Choroid plexus epithelial cell (primary cell): ENCODE results near the gene AGGF1.
A peak's percentile ranks its signal among the peaks of the same experiment; 100 is the strongest.

ENCODE experiments used
- DNase-seq: peaks from one replicate; pipeline ENCODE4 v3.0.0-alpha.2; 2010; ENCODE audit warnings: low read depth
- H3K4me3 ChIP-seq: 2 replicates; pipeline ENCODE4 v1.5.1; 2011; ENCODE audit warnings: low read depth, mild to moderate bottlenecking, control low read depth, low read length, moderate library complexity
- CTCF ChIP-seq: conservative IDR thresholded peaks from 2 replicates; pipeline ENCODE4 v1.5.1; 2011; ENCODE audit warnings: low read depth, mild to moderate bottlenecking, control low read depth, inconsistent platforms, low read length, moderate library complexity

AGGF1 gene

GRCh38 chr5:77083088-77083487, 52.9 kb downstream of the AGGF1 start:
- no peak for DNase-seq
- no peak overlapping the region for H3K4me3 ChIP-seq
- TF ChIP-seq CTCF, result no peak

- no peak for DNase-seq
- H3K4me3 ChIP-seq, result peak overlapping the region; percentile 63
- TF ChIP-seq CTCF, result no peak
These were observed 56.1 kb downstream of the AGGF1 start for GRCh38 chr5:77086368-77086688.

GRCh38 chr5:77086689-77087483, 56.7 kb downstream of the AGGF1 start, which contains the start of gene ZBED3:
Gene ZBED3 (minus strand): TSS chr5:77087285. CDS start chr5:77077878, 9,407 bp downstream.
- peak; percentile 72 for DNase-seq
- peak; percentile 40 for TF ChIP-seq CTCF
- H3K4me3 ChIP-seq, result peak within 1 kb of the TSS; percentile 63

- TF ChIP-seq CTCF, result no peak
- H3K4me3 ChIP-seq, result peak overlapping the region; percentile 63
- DNase-seq, result peak; percentile 95
These were observed 57.5 kb downstream of the AGGF1 start for GRCh38 chr5:77087484-77088261.

- no peak for TF ChIP-seq CTCF
- no peak for DNase-seq
- no peak overlapping the region for H3K4me3 ChIP-seq
These were observed 65.0 kb downstream of the AGGF1 start for GRCh38 chr5:77095189-77095588.

GRCh38 chr5:77101298-77101697, 71.1 kb downstream of the AGGF1 start:
- peak; percentile 49 for DNase-seq
- TF ChIP-seq CTCF, result no peak
- no peak overlapping the region for H3K4me3 ChIP-seq
